Muscle layer of colon (tissue), 2 donors: ENCODE measurements around the gene SEC24C.
"Not testable (repeated sequence)": the region's sequence is repeated elsewhere in the genome, so short reads cannot be mapped to it uniquely, and the experiment has no call there.

ENCODE experiments used
- H3K27ac ChIP-seq: one replicate; pipeline ENCODE4 v1.7.0; 2013; ENCODE audit warnings: low read depth, mild to moderate bottlenecking, low read length, moderate library complexity
- H3K27me3 ChIP-seq, 2 donors: one replicate each; pipeline ENCODE4 v1.7.0; 2013; ENCODE audit warnings: low read length in 2 of 2, mild to moderate bottlenecking in 2 of 2; ENCODE audit not compliant: insufficient read depth in 2 of 2, control insufficient read depth in 1 of 2
- H3K36me3 ChIP-seq: one replicate; pipeline ENCODE4 v1.7.0; 2013; ENCODE audit warnings: mild to moderate bottlenecking, low read length; ENCODE audit not compliant: insufficient read depth
- H3K4me1 ChIP-seq: one replicate; pipeline ENCODE4 v1.7.0; 2013; ENCODE audit warnings: mild to moderate bottlenecking, low read length; ENCODE audit not compliant: insufficient read depth
- H3K4me3 ChIP-seq, 2 donors: one replicate each; pipeline ENCODE4 v1.7.0; 2013; ENCODE audit warnings: low read length in 2 of 2, low read depth in 1 of 2, mild to moderate bottlenecking in 1 of 2, moderate library complexity in 1 of 2
- H3K9ac ChIP-seq: one replicate; pipeline ENCODE4 v1.7.0; 2013; ENCODE audit warnings: low read length
- H3K9me3 ChIP-seq: one replicate; pipeline ENCODE4 v1.7.0; 2013; ENCODE audit warnings: mild to moderate bottlenecking, low read length
- donor health status: abdominal sarcoma.
- donor health status: Adenocarcinoma of cecum.

SEC24C gene

DNA sequence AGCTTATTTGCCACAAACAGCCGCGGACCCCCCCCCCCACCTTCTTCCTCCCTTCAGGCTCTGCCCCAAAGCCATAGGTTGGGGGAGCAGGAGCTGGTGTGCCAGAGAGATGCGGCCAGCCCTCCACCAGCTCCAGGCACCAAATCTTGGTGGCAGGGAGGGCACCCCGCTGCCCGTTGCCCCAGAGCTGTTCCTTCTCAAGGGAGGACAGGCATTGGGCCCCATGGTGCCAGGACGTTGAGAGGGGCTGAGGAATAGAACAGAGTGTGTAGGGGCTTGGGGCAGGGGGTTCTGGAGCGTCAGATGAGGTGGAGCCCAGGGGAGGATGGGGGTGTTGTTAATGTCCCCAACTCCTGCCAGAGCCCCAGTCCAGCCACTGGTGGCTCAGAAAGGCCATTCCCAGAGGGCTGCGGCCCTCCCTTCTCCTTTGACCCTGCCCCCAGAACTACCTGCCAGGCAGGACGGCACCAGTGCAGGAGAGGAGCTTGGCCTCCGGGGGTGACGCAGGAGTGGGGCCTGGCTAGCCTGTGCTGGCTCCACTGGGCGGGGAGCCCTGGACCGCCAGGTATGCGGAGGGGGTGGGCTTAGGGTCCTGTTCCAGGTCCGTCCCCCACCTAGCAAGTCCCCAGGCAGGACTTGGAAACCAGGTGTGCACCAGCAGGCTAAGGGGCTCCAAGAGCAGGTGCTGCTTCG is 10.0 kb upstream of the SEC24C start:
- H3K9me3 ChIP-seq, result no peaks in the 10 kb centered on the region
- H3K27ac ChIP-seq, result no peak overlapping the region
- H3K4me3 ChIP-seq, result no peak overlapping the region
- no peak overlapping the region for H3K9ac ChIP-seq
- peaks cover 11% of the 10 kb centered on the region for H3K36me3 ChIP-seq
- no peaks in the 10 kb centered on the region for H3K27me3 ChIP-seq
- H3K4me1 ChIP-seq, result peaks cover 7% of the 10 kb centered on the region

DNA sequence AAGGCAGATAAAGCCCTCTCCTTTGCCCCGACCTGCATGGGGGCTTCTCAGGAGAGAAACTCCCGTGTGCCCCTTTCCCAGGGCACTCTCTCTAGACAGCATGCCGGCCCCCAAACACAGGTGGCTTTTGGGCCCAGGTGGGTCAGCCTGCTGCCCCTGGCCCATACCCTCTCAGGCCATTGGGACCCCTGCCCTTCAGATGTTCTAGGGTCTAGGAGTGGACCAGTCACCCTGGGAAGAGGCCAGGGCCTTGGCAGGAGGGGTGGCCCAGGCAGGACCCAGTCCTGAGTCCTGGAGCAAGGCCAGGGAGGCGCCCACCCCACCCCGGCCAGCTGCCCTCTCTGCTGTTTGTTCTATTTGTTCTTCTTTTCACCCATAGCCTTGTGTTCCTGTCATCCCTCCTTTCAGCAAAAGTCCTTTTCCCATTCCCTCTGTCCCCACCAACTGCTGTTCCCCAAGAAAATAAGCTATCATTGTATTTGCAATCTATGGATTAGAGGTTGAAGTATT is 9.3 kb upstream of the SEC24C start:
- H3K4me1 ChIP-seq, result peaks cover 7% of the 10 kb centered on the region
- no peak overlapping the region for H3K4me3 ChIP-seq
- no peaks in the 10 kb centered on the region for H3K27me3 ChIP-seq
- no peak overlapping the region for H3K9ac ChIP-seq
- H3K36me3 ChIP-seq, result peaks cover 11% of the 10 kb centered on the region
- no peak overlapping the region for H3K27ac ChIP-seq
- no peaks in the 10 kb centered on the region for H3K9me3 ChIP-seq

DNA sequence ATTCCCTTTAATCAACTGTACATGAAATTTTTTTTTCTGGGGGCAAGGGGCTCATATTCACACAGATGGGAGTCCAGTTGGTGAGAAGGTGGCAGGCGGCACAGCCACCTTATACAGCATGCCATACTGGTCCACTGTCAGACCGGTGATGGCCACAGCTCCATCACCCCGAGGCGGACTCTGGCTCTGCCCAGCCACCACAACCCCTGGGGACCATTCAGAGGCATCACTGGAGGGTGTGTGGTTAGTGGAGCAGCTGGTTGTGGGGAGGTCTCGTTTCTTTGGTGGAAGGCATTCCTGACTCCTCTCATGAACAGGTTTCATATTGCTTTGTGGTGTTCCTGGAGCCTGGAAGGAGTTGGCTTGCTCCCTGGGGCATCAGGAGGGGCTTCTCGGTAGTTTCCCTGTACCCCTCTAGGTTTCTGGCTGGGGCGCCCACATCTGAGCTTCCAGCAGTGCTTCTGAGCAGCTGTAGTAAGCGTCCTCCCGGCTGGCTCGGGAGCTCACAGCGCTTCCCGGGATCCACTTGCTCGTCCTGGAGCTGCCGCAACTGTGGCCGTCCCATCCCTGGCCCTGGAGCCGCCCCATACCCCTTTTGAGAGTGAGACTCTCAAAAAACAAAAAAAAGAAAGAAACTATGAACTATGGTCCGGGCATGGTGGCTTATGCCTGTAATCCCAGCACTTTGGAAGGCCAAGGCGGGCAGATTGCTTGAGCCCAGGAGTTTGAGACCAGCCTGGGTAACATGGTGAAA is 3.5 kb upstream of the SEC24C start:
- not testable (repeated sequence) for H3K36me3 ChIP-seq, H3K9me3 ChIP-seq, H3K27ac ChIP-seq, H3K27me3 ChIP-seq, H3K4me3 ChIP-seq, H3K9ac ChIP-seq
- peaks cover 24% of the 10 kb centered on the region for H3K4me1 ChIP-seq

DNA sequence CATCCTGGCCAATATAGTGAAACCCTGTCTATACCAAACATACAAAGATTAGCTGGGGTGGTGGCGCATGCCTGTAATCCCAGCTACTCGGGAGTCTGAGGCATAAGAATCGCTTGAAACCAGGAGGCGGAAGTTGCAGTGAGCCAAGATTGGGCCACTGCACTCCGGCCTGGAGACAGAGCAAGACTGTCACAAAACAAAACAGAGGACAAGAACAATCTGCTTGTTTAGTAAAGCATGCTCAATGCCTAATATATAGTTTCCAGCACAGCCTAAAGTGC is 1.8 kb upstream of the SEC24C start:
- H3K27me3 ChIP-seq, result no peaks in the 10 kb centered on the region
- H3K36me3 ChIP-seq, result peaks cover 7% of the 10 kb centered on the region
- H3K4me3 ChIP-seq, result no peak overlapping the region
- peaks cover 33% of the 10 kb centered on the region for H3K4me1 ChIP-seq
- H3K27ac ChIP-seq, result no peak overlapping the region
- no peaks in the 10 kb centered on the region for H3K9me3 ChIP-seq
- H3K9ac ChIP-seq, result no peak overlapping the region

DNA sequence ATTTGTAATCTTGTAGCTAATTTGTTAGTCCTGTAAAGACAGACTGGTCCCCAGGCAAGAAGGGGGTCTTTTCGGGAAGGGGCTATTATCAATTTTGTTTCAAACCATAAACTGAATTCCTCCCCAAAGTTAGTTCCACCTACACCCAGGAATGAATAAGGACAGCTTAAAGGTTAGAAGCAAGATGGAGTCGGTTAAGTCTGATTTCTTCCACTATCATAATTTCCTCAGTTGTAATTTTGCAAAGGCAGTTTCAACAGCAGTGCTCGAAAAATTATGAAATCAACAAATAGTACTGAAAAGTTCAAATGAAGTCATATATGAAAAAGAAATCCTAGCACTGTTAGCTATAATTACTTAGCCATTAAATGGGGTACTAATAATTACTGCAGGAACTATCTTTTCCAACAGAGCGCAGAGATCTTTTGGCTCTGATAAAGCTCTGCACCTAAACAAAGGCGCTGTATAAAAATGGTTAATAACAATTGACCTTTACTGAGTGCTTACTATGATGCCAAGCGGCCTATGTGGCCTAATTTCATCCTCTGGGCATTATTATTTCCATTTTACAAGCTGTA is 756 bp upstream of the SEC24C start:
- peak overlapping the region; percentile 88 to 96 for H3K4me3 ChIP-seq
- H3K9me3 ChIP-seq, result no peaks in the 10 kb centered on the region
- H3K27me3 ChIP-seq, result no peaks in the 10 kb centered on the region
- peak overlapping the region; percentile 91 for H3K27ac ChIP-seq
- H3K36me3 ChIP-seq, result peaks cover 4% of the 10 kb centered on the region
- peaks cover 33% of the 10 kb centered on the region for H3K4me1 ChIP-seq
- H3K9ac ChIP-seq, result peak overlapping the region; percentile 91

DNA sequence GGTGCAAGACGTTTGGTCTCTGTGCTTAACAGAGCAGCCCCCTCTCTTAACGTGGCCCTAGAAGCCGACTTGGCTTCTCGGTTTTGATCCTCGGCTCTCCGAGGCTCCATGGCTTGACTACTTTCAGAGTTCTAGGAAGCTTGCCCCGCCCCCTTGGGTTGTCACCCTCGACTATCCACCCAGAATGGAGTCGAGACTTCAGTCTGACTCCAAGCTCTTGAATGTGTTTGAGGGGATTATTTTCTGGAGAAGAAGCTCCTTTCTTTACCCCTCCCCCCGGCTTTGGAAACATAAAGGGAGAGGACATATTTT is 448 bp downstream of the SEC24C start:
- Histone ChIP-seq H3K27ac (peak overlapping the region; percentile 91), H3K9ac (peak overlapping the region; percentile 91), H3K4me3 (peak overlapping the region; percentile 88 to 96), H3K9me3 (no peaks in the 10 kb centered on the region), H3K36me3 (peaks cover 10% of the 10 kb centered on the region), H3K27me3 (no peaks in the 10 kb centered on the region), H3K4me1 (peaks cover 38% of the 10 kb centered on the region)

DNA sequence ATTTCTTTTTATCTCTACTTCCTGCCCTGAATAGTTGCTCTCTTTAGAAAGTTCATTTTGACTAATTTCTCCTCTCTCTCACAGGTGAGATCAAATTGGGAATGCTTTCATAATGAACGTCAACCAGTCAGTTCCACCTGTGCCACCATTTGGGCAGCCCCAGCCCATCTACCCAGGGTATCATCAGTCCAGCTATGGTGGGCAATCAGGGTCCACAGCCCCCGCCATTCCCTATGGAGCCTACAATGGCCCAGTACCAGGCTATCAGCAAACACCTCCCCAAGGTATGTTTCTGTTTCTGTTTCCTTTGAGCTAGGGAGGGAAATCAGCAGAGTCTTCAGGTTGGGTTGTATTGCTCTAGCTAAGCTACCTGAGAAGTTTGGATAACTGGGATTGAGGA is 2.5 kb downstream of the SEC24C start:
- Histone ChIP-seq H3K27ac (no peak overlapping the region), H3K9me3 (no peaks in the 10 kb centered on the region), H3K36me3 (peaks cover 25% of the 10 kb centered on the region), H3K9ac (no peak overlapping the region), H3K4me1 (peaks cover 41% of the 10 kb centered on the region), H3K27me3 (no peaks in the 10 kb centered on the region), H3K4me3 (no peak overlapping the region)

DNA sequence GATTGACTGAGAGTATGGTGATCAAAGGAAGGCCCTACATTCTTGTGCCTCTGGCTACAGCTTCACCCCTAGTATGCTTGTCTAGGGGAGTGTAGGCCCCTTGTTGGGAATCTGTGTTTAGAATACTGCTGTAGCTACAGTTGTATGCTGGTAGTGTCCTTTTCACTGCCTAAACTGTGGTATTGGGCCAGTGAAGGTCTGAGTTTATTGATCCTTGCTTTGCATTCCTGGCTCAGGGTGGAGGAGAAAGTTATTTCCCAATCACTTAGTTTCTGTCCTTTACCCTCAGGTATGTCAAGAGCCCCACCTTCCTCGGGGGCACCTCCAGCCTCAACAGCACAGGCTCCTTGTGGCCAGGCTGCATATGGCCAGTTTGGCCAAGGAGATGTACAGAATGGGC is 6.6 kb downstream of the SEC24C start:
- Histone ChIP-seq H3K27ac (no peak overlapping the region), H3K27me3 (no peaks in the 10 kb centered on the region), H3K36me3 (peaks cover 55% of the 10 kb centered on the region), H3K9ac (no peak overlapping the region), H3K4me1 (peaks cover 17% of the 10 kb centered on the region), H3K9me3 (no peaks in the 10 kb centered on the region), H3K4me3 (no peak overlapping the region)

DNA sequence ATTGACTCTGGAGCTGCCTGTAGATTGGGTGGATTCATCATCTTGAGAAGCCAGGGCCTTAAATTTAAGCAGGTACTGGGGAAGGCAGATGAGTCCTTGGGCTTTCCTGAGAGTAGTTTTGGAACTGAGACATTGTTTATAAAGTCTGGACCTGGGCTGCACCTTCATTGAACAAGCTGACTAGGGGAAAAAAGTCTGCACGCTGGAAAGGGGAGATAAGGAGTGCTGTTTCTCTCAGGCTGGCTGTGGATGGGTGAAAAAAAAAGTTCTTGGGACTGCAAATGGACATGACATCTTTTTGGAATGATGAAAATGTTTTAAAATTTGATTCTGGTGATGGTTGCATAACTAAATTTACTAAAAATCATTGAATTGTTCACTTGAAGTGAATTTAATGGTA is 12.0 kb downstream of the SEC24C start:
- Histone ChIP-seq H3K27ac (no peak overlapping the region), H3K9me3 (no peaks in the 10 kb centered on the region), H3K27me3 (no peaks in the 10 kb centered on the region), H3K4me3 (no peak overlapping the region), H3K36me3 (peaks cover 66% of the 10 kb centered on the region), H3K9ac (no peak overlapping the region), H3K4me1 (no peaks in the 10 kb centered on the region)

DNA sequence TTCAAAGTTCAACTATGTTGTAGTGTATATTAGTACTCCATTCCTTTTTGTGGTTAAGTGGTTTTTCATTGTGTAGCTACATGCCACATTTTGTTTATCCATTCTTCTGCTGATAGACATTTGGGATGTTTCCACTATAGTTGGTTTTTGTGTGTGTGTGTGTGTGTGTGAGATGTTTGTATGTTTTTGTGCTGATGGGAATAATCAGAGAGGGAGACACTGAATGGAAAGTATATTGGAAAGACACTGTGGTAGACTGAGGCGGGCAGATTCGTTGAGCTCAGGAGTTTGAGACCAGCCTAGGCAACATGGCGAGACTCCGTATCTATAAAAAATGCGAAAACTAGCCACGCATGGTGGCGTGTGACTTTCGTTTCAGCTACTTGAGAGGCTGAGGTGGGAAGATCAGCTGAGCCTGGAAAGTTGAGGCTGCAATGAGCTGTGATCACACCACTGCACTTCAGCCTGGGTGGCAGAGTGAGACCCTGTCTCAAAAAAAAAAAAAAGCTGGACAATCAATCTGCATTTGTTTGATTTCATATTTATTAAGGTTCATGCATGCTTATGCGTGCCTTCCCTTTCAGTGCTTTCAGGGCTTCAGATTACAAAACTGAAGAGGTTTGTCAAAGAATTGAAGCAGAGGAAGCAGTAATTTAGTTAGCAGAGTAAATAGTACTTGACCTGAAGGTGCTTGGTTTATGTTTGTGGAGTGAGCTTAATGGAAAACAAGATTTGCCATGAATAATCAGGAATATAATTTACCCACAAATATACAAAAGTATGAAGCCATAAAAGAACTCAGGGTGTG is 14.7 kb downstream of the SEC24C start:
- no peak overlapping the region for H3K9ac ChIP-seq
- peaks cover 68% of the 10 kb centered on the region for H3K36me3 ChIP-seq
- H3K27ac ChIP-seq, result no peak overlapping the region
- no peaks in the 10 kb centered on the region for H3K9me3 ChIP-seq
- H3K4me1 ChIP-seq, result no peaks in the 10 kb centered on the region
- H3K4me3 ChIP-seq, result no peak overlapping the region
- no peaks in the 10 kb centered on the region for H3K27me3 ChIP-seq

DNA sequence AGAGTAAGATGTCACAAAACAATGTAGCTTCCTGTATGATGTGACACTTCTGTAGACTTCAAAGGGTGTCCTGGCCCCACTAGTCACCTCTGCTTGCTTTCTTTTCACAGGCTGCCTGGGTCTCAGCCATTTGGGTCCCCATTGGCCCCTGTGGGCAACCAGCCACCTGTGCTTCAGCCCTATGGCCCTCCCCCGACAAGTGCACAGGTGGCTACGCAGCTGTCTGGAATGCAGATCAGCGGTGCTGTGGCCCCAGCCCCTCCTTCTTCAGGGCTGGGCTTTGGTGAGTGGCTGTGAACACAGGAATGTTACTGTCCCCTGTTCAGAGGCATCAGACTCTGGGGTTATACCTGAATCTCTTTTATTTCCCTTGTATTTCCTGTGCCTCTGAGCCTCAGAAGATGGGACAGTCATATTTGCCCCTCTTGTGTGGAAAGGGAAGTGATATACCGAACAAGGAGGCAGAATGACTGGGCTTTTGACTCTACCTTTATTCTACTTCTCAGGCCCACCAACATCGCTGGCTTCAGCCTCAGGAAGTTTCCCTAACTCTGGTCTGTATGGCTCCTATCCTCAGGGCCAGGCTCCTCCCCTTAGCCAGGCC is 15.4 kb downstream of the SEC24C start:
- H3K36me3 ChIP-seq, result peaks cover 70% of the 10 kb centered on the region

More for the DNA sequence above, 15.4 kb downstream of the SEC24C start:
- no peak overlapping the region for H3K4me3 ChIP-seq
- H3K9me3 ChIP-seq, result no peaks in the 10 kb centered on the region
- no peaks in the 10 kb centered on the region for H3K27me3 ChIP-seq
- H3K4me1 ChIP-seq, result no peaks in the 10 kb centered on the region
- H3K9ac ChIP-seq, result no peak overlapping the region
- no peak overlapping the region for H3K27ac ChIP-seq
